ENCODE data around the gene TRMT2A.

TRMT2A gene

DNA sequence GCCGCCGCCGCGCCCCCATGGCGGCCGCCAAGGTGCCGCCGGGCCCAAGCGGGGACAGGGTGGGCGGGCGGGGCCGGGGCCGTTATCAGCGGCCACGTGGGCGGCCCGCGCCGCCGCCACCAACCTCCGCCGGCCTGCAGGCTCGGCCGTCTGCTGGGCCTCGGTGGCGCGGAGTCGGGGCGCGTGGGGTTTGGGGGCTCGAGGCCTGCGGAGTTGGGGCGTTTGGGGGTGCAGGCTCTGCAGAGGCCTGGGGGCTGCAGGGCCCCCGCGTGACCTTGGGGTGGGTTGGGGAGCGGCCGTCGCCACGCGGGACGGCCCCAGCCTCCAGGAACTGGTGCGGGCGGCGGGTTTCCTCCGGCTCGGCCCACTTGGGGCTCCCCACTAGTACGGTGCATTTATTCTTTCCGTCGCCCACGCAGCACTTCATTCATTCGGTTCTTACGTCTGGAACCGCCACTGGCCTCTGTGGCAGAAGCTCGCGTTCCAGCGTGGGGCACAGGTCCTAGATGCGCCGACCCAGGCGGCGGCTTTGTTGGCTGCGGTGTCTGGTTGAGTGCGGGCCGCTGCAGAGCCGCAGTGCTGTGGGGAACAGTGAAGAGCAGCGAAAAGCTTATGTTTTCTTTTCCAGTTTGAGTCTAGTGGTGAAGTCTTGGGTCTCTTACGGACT, 740 bp upstream of the TRMT2A start:
- TF ChIP-seq, protein P1, sequence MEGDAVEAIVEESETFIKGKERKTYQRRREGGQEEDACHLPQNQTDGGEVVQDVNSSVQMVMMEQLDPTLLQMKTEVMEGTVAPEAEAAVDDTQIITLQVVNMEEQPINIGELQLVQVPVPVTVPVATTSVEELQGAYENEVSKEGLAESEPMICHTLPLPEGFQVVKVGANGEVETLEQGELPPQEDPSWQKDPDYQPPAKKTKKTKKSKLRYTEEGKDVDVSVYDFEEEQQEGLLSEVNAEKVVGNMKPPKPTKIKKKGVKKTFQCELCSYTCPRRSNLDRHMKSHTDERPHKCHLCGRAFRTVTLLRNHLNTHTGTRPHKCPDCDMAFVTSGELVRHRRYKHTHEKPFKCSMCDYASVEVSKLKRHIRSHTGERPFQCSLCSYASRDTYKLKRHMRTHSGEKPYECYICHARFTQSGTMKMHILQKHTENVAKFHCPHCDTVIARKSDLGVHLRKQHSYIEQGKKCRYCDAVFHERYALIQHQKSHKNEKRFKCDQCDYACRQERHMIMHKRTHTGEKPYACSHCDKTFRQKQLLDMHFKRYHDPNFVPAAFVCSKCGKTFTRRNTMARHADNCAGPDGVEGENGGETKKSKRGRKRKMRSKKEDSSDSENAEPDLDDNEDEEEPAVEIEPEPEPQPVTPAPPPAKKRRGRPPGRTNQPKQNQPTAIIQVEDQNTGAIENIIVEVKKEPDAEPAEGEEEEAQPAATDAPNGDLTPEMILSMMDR (IDR thresholded peaks at IDR 0.05; ENCODE audit: control insufficient read depth, extremely low read depth, insufficient read depth) = no peak
- DNase-seq (ENCODE audit: low read depth) = no peak
- H3K4me3 ChIP-seq (ENCODE audit: low read depth, low read length) = peak overlapping the region; percentile 75

GRCh38 chr22:20116376-20116950, 563 bp downstream of the TRMT2A start:
- no peak for DNase-seq (ENCODE audit: low read depth)
- TF ChIP-seq, protein P1 (IDR thresholded peaks at IDR 0.05; ENCODE audit: control insufficient read depth, extremely low read depth, insufficient read depth) = no peak
- H3K4me3 ChIP-seq (ENCODE audit: low read depth, low read length) = peak overlapping the region; percentile 75

DNA sequence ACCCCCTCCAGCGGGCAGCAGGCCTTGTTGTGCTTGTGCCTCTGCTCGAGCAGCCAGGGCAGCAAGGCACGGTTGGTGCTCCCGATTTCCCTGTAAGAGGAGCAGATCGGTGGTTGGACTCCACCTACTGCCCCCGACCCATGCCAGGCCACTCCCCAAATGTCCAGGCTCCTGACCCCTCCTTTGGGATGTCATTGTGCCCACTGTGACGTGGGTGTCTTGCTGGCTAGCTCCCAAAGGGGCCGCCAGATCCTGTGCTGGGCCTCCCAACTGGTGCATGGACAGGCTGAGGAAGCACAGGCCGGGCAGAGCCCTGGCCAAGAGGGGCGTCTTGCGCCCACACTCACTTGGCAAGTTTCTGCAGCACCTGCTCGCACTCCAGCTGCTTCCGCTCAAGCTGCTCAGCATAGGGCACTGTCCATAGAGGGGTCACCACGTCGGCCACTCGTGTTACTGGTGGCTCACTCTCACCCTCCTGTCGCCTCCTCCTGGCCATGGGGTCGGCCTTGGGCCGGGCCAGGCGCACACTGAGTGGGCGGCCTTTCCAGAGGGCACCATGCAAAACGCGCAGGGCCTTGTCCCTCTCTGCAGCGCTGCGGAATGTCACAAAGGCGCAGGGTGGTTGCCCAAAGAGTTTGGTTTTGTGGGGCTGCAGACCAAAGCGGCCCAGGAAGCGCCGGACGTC, 1.2 kb downstream of the TRMT2A start, which contains the start of gene RANBP1:
RANBP1 (plus strand) TSS at position 414 of the 685 bp plus-strand sequence; CDS start at position 495, 81 bp downstream.
- no peak for DNase-seq (ENCODE audit: low read depth)
- H3K4me3 ChIP-seq (ENCODE audit: low read depth, low read length) = peak within 1 kb of the TSS; percentile 75
- TF ChIP-seq, protein P1 (IDR thresholded peaks at IDR 0.05; ENCODE audit: control insufficient read depth, extremely low read depth, insufficient read depth) = no peak

GRCh38 chr22:20114506-20115475, 2.2 kb downstream of the TRMT2A start:
- no peak for DNase-seq (ENCODE audit: low read depth)
- no peak overlapping the region for H3K4me3 ChIP-seq (ENCODE audit: low read depth, low read length)
- TF ChIP-seq, protein P1 (IDR thresholded peaks at IDR 0.05; ENCODE audit: control insufficient read depth, extremely low read depth, insufficient read depth) = no peak

- no peak for DNase-seq (ENCODE audit: low read depth)
- H3K4me3 ChIP-seq (ENCODE audit: low read depth, low read length) = no peak overlapping the region
- TF ChIP-seq, protein P1 (IDR thresholded peaks at IDR 0.05; ENCODE audit: control insufficient read depth, extremely low read depth, insufficient read depth) = no peak
Observed at GRCh38 chr22:20113551-20114310, 3.3 kb downstream of the TRMT2A start.

All from LNCaP clone FGC (cell line).